Liver (tissue), 3 donors: ENCODE results near the gene ZDHHC11.

Experiments used
- ATF3 ChIP-seq: IDR thresholded peaks from 2 replicates; pipeline ENCODE4 v1.6.1; 2016; ENCODE audit warnings: antibody characterized with exemption
- CTCF ChIP-seq: fragments of 150-350 bp; IDR thresholded peaks from 2 replicates; pipeline ENCODE4 v1.5.1; 2017; ENCODE audit warnings: improper control_type of control experiment, low read depth, low read length; ENCODE audit not compliant: missing input control
- FOXA1 ChIP-seq: IDR thresholded peaks from 2 replicates; pipeline ENCODE4 v1.6.1; 2016; ENCODE audit warnings: antibody characterized with exemption
- HNF4G ChIP-seq: IDR thresholded peaks from 2 replicates; pipeline ENCODE4 v1.6.1; 2016; ENCODE audit warnings: antibody characterized with exemption
- RAD21 ChIP-seq, 2 donors: IDR thresholded peaks; 2 replicates each; pipeline ENCODE4 v1.6.1; 2016; ENCODE audit warnings: antibody characterized with exemption in 2 of 2, mild to moderate bottlenecking in 2 of 2
- RXRA ChIP-seq, 2 donors: IDR thresholded peaks; 2 replicates each; pipeline ENCODE4 v1.6.1; 2017 to 2018; ENCODE audit warnings: antibody characterized with exemption in 2 of 2, mild to moderate bottlenecking in 1 of 2
- TAF1 ChIP-seq: conservative IDR thresholded peaks from 2 replicates; pipeline ENCODE4 v1.6.1; 2016; ENCODE audit warnings: antibody characterized with exemption, mild to moderate bottlenecking
- TF ChIP-seq, protein P1 (sequence below): IDR thresholded peaks from 2 replicates; pipeline ENCODE4 v1.6.1; 2016; ENCODE audit warnings: antibody characterized with exemption, mild to moderate bottlenecking
- donor health status: healthy.
- donor health status: healthy.

GRCh38 chr5:760363-761058 lies 90.3 kb downstream of the ZDHHC11 start:
- no peak for TF ChIP-seq CTCF
- no peak for TF ChIP-seq FOXA1
- TF ChIP-seq HNF4G, result no peak
- no peak for TF ChIP-seq RAD21 (IDR thresholded peaks at IDR 0.05)
- TF ChIP-seq ATF3, result no peak
- no peak for TF ChIP-seq RXRA (IDR thresholded peaks at IDR 0.05)
- no peak for TF ChIP-seq TAF1
- TF ChIP-seq, protein P1, sequence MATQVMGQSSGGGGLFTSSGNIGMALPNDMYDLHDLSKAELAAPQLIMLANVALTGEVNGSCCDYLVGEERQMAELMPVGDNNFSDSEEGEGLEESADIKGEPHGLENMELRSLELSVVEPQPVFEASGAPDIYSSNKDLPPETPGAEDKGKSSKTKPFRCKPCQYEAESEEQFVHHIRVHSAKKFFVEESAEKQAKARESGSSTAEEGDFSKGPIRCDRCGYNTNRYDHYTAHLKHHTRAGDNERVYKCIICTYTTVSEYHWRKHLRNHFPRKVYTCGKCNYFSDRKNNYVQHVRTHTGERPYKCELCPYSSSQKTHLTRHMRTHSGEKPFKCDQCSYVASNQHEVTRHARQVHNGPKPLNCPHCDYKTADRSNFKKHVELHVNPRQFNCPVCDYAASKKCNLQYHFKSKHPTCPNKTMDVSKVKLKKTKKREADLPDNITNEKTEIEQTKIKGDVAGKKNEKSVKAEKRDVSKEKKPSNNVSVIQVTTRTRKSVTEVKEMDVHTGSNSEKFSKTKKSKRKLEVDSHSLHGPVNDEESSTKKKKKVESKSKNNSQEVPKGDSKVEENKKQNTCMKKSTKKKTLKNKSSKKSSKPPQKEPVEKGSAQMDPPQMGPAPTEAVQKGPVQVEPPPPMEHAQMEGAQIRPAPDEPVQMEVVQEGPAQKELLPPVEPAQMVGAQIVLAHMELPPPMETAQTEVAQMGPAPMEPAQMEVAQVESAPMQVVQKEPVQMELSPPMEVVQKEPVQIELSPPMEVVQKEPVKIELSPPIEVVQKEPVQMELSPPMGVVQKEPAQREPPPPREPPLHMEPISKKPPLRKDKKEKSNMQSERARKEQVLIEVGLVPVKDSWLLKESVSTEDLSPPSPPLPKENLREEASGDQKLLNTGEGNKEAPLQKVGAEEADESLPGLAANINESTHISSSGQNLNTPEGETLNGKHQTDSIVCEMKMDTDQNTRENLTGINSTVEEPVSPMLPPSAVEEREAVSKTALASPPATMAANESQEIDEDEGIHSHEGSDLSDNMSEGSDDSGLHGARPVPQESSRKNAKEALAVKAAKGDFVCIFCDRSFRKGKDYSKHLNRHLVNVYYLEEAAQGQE, result no peak
